ENCODE data around the gene NAGPA. TPM values are rescaled to one million over a fixed set of nuclear protein-coding genes. Genes with fewer than 3 reads are reported as not detected.
A peak's percentile ranks its signal among the peaks of the same experiment; 100 is the strongest.

Gene NAGPA
- total and polyA plus RNA-seq, 10 of the 15 experiments (the other 5 are each of a cell fraction or from before 2014, with no cell fraction given), result 0.03 to 11.6 (median 6.6) TPM

- TF ChIP-seq CUX1 (IDR thresholded peaks at IDR 0.05; ENCODE audit: insufficient replicate concordance, low read depth, low read length) (no peak), BHLHE40 (IDR thresholded peaks at IDR 0.05; ENCODE audit: borderline replicate concordance in 1 of 2, low read depth in 2 of 2, low read length in 1 of 2) (peak; percentile 80 to 90), REST (IDR thresholded peaks at IDR 0.05; ENCODE audit: low read depth, low read length) (peak; percentile 16; the same call in 1 of the 2 replicates), TBL1XR1 (IDR thresholded peaks at IDR 0.05; ENCODE audit: low read depth, low read length) (no peak), CREM (IDR thresholded peaks at IDR 0.05; ENCODE audit: low read depth) (peak; percentile 38; the same call in 1 of the 2 replicates), TAF1 (IDR thresholded peaks at IDR 0.05; ENCODE audit: borderline replicate concordance, low read depth, low read length) (peak; percentile 86), NR2C1 (IDR thresholded peaks at IDR 0.05) (peak; percentile 72), EED (IDR thresholded peaks at IDR 0.05; ENCODE audit: low read depth) (0 out of 2 replicates have a peak, but pooled peaks have one; percentile 29), MLLT1 (IDR thresholded peaks at IDR 0.05) (no peak), POU2F2 (IDR thresholded peaks at IDR 0.05; ENCODE audit: borderline replicate concordance, low read depth, low read length) (peak; percentile 67; the same call in 2 of the 3 replicates), NKRF (conservative IDR thresholded peaks at IDR 0.05) (peak; percentile 97), POLR2A (IDR thresholded peaks at IDR 0.05; ENCODE audit: low read depth, low read length) (peak; percentile 77), MYB (IDR thresholded peaks at IDR 0.05; ENCODE audit: borderline replicate concordance, low read depth, low read length) (no peak)
Observed at GRCh38 chr16:5033256-5034166, at the start of gene NAGPA (continued).

Measured in GM12878 (cell line).